Activated CD4-positive, alpha-beta T cell treated with anti-CD3 and anti-CD28 coated beads, Interleukin-2, amount 10 ng/mL, durations not matched to agents 24 days and 14 days (primary cell): ENCODE measurements around the gene KLHDC8A. TPM values are rescaled to one million over a fixed set of nuclear protein-coding genes. Genes with fewer than 3 reads are reported as not detected.
A peak's percentile ranks its signal among the peaks of the same experiment; 100 is the strongest.
"Not testable (repeated sequence)": the region's sequence is repeated elsewhere in the genome, so short reads cannot be mapped to it uniquely, and the experiment has no call there.

Source experiments
- DNase-seq: peaks from one replicate; pipeline ENCODE4 v3.0.0; 2022
- H3K27ac Mint-ChIP-seq: one replicate; pipeline ENCODE4 v1.8.0; 2022; ENCODE audit warnings: mild to moderate bottlenecking, mixed read lengths
- H3K27me3 Mint-ChIP-seq: one replicate; pipeline ENCODE4 v1.8.0; 2022; ENCODE audit warnings: mixed read lengths
- H3K36me3 Mint-ChIP-seq: one replicate; pipeline ENCODE4 v1.8.0; 2022; ENCODE audit warnings: low read depth, mild to moderate bottlenecking, mixed read lengths
- H3K4me1 Mint-ChIP-seq: one replicate; pipeline ENCODE4 v1.8.0; 2021; ENCODE audit warnings: mixed read lengths
- H3K4me3 Mint-ChIP-seq: one replicate; pipeline ENCODE4 v1.8.0; 2022; ENCODE audit warnings: mild to moderate bottlenecking, moderate library complexity, mixed read lengths
- H3K9me3 Mint-ChIP-seq: one replicate; pipeline ENCODE4 v1.8.0; 2021; ENCODE audit warnings: mixed read lengths
- intact Hi-C: fragments of 100-400 bp; cut with micrococcal nuclease; formaldehyde crosslinking; loops from one replicate; pipeline ENCODE4 v1.15.1; 2023
- total RNA-seq: library from RNA; stranded (reverse); gene quantifications from 2 replicates; pipeline ENCODE4 v1.2.3, GENCODE V29; 2022

KLHDC8A gene
- total RNA-seq, 1 donor from 2014 or later: 0.44 TPM

GRCh38 chr1:205298191-205298994, 58.3 kb downstream of the KLHDC8A start:
- Mint-ChIP-seq H3K4me1 (peaks cover 27% of the 10 kb centered on the region), H3K9me3 (no peaks in the 10 kb centered on the region), H3K27me3 (peaks cover 2% of the 10 kb centered on the region), H3K27ac (no peak overlapping the region), H3K4me3 (no peak overlapping the region), H3K36me3 (peaks cover 11% of the 10 kb centered on the region)
- no peak for DNase-seq
- intact Hi-C loops: no loop called here

GRCh38 chr1:205297546-205298177, 59.1 kb downstream of the KLHDC8A start:
- H3K27me3 Mint-ChIP-seq, H3K27ac Mint-ChIP-seq, DNase-seq, intact Hi-C loops, H3K4me3 Mint-ChIP-seq, H3K9me3 Mint-ChIP-seq: not testable (repeated sequence)
- Mint-ChIP-seq H3K4me1 (peaks cover 29% of the 10 kb centered on the region), H3K36me3 (peaks cover 11% of the 10 kb centered on the region)

- no peak overlapping the region for H3K4me3 Mint-ChIP-seq
- H3K27ac Mint-ChIP-seq: no peak overlapping the region
- no peaks in the 10 kb centered on the region for H3K9me3 Mint-ChIP-seq
- intact Hi-C loops: no loop called here
- H3K36me3 Mint-ChIP-seq: no peaks in the 10 kb centered on the region
- peaks cover 33% of the 10 kb centered on the region for H3K4me1 Mint-ChIP-seq
- peaks cover 6% of the 10 kb centered on the region for H3K27me3 Mint-ChIP-seq
- DNase-seq: no peak
These were observed 60.6 kb downstream of the KLHDC8A start for GRCh38 chr1:205296154-205296553.

- Mint-ChIP-seq H3K36me3 (no peaks in the 10 kb centered on the region), H3K4me1 (peaks cover 33% of the 10 kb centered on the region), H3K9me3 (no peaks in the 10 kb centered on the region), H3K4me3 (no peak overlapping the region), H3K27ac (no peak overlapping the region), H3K27me3 (peaks cover 6% of the 10 kb centered on the region)
- intact Hi-C loops: no loop called here
- DNase-seq: no peak
These were observed 61.8 kb downstream of the KLHDC8A start for GRCh38 chr1:205294934-205295333.

GRCh38 chr1:205294175-205294917, 62.4 kb downstream of the KLHDC8A start:
- Mint-ChIP-seq H3K9me3 (no peaks in the 10 kb centered on the region), H3K27ac (no peak overlapping the region), H3K4me1 (peaks cover 34% of the 10 kb centered on the region), H3K36me3 (no peaks in the 10 kb centered on the region), H3K27me3 (peaks cover 6% of the 10 kb centered on the region), H3K4me3 (no peak overlapping the region)
- no peak for DNase-seq
- intact Hi-C loops: no loop called here

- Mint-ChIP-seq H3K4me3 (no peak overlapping the region), H3K36me3 (no peaks in the 10 kb centered on the region), H3K9me3 (no peaks in the 10 kb centered on the region), H3K27ac (no peak overlapping the region), H3K27me3 (peaks cover 6% of the 10 kb centered on the region), H3K4me1 (peaks cover 40% of the 10 kb centered on the region)
- DNase-seq: no peak
- intact Hi-C loops: no loop called here
These were observed 63.2 kb downstream of the KLHDC8A start for GRCh38 chr1:205293350-205294074.

GRCh38 chr1:205291596-205291995, 65.1 kb downstream of the KLHDC8A start:
- no peaks in the 10 kb centered on the region for H3K9me3 Mint-ChIP-seq
- no peaks in the 10 kb centered on the region for H3K36me3 Mint-ChIP-seq
- no peak for DNase-seq
- peaks cover 6% of the 10 kb centered on the region for H3K27me3 Mint-ChIP-seq
- H3K27ac Mint-ChIP-seq: no peak overlapping the region
- intact Hi-C loops: no loop called here
- peaks cover 50% of the 10 kb centered on the region for H3K4me1 Mint-ChIP-seq
- no peak overlapping the region for H3K4me3 Mint-ChIP-seq

GRCh38 chr1:205287767-205288559, 68.8 kb downstream of the KLHDC8A start:
- peaks cover 67% of the 10 kb centered on the region for H3K4me1 Mint-ChIP-seq
- intact Hi-C loops: loop anchor here (1.0 to 5.0 kb wide), 6 partner anchors 15 to 559 kb away; partner anchors contain the start of genes ELK4 and NUAK2

GRCh38 chr1:205287076-205287475, 69.6 kb downstream of the KLHDC8A start:
- Mint-ChIP-seq H3K36me3 (no peaks in the 10 kb centered on the region), H3K9me3 (no peaks in the 10 kb centered on the region), H3K27ac (peak overlapping the region; percentile 91), H3K27me3 (peaks cover 8% of the 10 kb centered on the region), H3K4me1 (peaks cover 75% of the 10 kb centered on the region), H3K4me3 (peak overlapping the region; percentile 62)
- intact Hi-C loops: loop anchor here (2.0 to 5.0 kb wide), 3 partner anchors 88 to 560 kb away; partner anchors contain the start of gene ELK4
- DNase-seq: peak; percentile 69

More at GRCh38 chr1:205287767-205288559, 68.8 kb downstream of the KLHDC8A start:
- peak; percentile 95 for DNase-seq
- H3K27ac Mint-ChIP-seq: peak overlapping the region; percentile 51
- peaks cover 5% of the 10 kb centered on the region for H3K27me3 Mint-ChIP-seq
- peak overlapping the region; percentile 62 for H3K4me3 Mint-ChIP-seq
- no peaks in the 10 kb centered on the region for H3K9me3 Mint-ChIP-seq
- H3K36me3 Mint-ChIP-seq: no peaks in the 10 kb centered on the region

- H3K27ac Mint-ChIP-seq: peak overlapping the region; percentile 91
- H3K36me3 Mint-ChIP-seq: no peaks in the 10 kb centered on the region
- peak overlapping the region; percentile 62 for H3K4me3 Mint-ChIP-seq
- intact Hi-C loops: loop anchor here (2.0 to 5.0 kb wide), 3 partner anchors 88 to 561 kb away; partner anchors contain the start of gene ELK4
- H3K4me1 Mint-ChIP-seq: peaks cover 69% of the 10 kb centered on the region
- H3K9me3 Mint-ChIP-seq: no peaks in the 10 kb centered on the region
- DNase-seq: peak; percentile 96
- peaks cover 6% of the 10 kb centered on the region for H3K27me3 Mint-ChIP-seq
These were observed 70.3 kb downstream of the KLHDC8A start for GRCh38 chr1:205286335-205286950.
